HT1080 (cell line): ENCODE results near the gene DNM2. TPM values are rescaled to one million over a fixed set of nuclear protein-coding genes. Genes with fewer than 3 reads are reported as not detected.

Experiments used
- DNase-seq: peaks from one replicate; pipeline ENCODE4 v3.0.0-alpha.2; 2015; ENCODE audit warnings: low read depth
- total RNA-seq: library from RNA; depleted of rRNA; stranded (reverse); fragments of >200 nt; shearing (Covaris generic); gene quantifications from 2 replicates; pipeline ENCODE4 v1.2.3, GENCODE V29; 2014

Gene DNM2
- total RNA-seq, 1 experiment from 2014 or later = 68.0 TPM

DNA sequence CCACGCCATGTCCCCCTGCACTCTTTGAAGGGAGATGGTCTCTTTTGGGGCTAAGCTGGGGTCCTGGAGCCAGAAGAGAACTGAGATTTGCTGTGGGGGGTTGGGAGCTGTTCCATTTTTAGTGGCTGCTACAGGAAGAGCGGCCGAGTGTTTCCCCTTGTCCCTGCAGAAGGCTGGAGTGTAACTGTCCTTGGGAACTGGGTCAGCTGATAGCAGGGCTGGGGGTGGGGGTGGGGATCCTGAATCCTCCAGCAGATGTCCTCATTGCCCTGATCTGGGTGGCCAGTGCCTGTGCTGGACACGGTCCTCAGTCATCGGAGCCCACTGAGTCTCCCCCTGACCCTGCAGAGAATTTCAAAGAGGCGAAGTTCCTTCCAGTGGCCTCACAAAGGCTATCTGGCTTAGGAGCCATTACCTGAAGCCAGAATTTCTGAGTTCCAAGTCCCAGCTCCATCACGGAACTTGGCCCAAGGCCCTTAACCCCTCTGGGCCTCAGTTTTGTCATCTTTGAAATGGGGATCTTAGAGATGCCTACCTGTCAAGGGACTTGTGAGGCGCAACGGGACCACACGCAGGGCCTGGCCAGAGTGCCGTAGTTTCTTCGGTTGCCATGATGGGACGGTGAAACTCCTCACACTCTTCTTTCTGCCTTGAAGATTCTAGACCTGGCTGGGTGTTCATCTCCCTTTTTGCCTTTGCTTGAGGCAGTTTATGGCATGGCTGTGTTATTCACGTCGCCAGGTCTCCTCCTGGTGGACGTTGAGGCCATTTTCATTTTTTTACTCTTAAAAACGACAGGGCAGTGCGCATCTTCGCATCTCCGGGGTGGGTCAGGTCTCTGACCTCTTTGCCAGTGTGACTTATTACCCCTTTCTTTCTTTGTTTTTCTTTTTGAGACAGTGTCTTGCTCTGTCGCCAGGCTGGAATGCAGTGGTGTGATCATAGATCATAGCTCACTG, 51.9 kb downstream of the DNM2 start:
- peak; percentile 28 for DNase-seq

DNA sequence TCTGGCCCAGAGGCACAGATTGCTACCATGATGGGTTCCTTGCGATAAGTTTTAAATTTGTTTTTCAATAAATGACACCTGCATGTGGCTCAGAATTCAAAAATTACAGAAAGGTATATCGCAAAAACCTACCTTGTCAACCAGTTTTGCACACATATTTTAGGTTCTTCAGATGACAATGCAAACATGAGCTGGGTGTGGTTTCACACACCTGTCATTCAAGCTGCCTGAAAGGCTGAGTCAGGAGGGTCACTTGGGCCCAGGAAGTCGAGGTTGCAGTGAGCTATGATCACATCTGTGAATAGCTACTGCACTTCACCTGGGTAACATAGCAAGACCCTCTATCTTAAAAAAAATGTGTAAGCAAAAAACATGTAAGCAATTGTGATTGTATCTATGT, 56.1 kb downstream of the DNM2 start:
- no peak for DNase-seq

DNA sequence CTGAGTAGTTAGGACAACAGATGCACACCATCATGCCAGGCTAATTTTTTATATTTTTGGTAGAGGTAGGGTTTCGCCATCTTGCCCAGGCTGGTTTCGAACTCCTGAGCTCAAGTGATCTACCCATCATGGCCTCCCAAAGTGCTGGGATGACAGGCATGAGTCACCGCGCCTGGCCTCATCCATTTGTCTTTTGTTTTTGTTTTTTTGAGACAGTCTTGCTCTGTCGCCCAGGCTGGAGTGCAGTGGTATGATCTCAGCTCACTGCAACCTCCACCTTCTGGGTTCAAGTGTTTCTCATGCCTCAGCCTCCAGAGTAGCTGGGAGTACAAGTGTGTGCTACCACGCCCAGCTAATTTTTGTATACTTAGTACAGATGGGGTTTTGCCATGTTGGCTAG, 57.0 kb downstream of the DNM2 start:
- no peak for DNase-seq

DNA sequence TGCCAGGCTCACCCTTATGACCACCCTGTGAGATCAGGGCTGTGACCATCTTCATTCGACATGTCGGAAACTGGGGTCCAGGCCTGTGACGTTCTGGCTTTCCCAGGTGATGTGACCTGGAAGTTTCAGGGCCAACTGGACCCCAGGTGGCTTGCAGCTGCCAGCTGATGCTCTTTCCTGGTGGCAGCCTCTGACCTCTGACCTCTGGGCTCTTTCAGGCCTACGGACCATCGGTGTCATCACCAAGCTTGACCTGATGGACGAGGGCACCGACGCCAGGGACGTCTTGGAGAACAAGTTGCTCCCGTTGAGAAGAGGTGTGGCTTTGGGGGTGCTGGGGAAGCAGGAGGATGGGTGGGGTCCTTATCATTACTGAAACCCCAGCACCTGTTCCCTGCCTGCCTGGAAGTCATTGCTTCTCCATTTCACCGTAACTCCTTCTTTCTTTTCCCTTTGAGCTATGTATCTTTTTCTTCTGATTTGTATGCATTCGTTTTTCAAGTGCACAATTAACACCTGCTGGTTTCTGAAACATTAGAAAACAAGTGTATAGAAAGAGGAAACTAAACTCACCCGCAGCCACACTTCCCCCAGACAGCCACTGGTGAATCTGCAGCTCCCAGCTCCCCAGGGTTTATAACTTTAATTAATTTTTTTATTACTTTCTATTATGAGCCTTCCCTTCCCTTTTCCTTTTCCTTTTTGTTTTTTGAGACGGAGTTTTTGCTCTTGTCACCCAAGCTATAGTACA, 59.2 kb downstream of the DNM2 start:
- DNase-seq = no peak

DNA sequence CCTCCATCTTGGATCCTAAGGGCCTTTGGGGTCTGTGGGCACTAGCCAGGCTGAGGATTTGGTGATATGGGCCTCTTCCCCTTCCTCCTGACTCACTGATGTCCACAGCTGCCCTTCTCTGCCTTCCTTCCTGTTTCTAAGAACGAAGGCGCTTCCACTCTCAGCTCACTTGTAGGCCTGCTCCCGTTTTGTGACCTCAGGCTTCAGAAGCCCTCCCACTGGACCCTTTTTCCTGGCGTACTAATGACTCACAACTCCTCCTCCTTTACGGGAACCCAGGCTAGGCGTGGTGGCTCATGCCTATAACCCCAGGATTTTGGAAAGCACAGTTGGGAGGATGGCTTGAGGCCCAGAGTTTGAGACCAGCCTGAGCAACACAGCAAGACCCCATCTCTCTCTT, 62.5 kb downstream of the DNM2 start:
- DNase-seq = peak; percentile 82

DNA sequence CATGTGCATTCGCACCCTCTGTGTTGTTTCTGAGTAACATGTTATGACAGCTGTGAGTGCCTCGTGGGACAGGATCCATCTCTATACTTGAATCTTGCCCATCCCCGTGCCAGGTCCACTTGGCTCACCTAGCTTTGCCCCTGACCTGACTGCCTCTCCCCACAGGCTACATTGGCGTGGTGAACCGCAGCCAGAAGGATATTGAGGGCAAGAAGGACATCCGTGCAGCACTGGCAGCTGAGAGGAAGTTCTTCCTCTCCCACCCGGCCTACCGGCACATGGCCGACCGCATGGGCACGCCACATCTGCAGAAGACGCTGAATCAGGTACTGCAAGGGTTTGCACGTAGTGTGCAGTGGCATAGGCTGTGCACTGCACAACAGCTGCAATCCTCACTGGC, 64.9 kb downstream of the DNM2 start:
- DNase-seq = no peak

DNA sequence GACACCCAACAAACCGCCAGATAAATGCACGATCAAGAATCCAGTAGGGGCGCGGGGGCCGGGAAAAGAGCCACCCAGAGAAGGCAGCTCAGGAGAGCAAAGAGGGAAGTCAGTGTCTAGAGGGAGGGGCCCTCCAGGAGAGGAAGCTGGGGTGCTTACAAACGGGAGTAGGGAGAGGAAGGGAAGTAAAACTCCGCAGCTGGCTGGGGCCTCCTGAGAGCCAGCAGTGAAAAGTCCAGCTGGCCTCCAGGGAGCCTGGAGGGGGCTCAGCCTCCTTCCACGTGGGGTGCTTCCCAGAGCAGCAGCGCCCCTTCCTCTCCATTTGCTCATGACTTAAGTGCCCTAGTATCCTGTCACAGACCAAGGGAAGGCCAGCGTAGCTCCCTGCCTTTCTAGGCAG, 66.4 kb downstream of the DNM2 start:
- DNase-seq = no peak

DNA sequence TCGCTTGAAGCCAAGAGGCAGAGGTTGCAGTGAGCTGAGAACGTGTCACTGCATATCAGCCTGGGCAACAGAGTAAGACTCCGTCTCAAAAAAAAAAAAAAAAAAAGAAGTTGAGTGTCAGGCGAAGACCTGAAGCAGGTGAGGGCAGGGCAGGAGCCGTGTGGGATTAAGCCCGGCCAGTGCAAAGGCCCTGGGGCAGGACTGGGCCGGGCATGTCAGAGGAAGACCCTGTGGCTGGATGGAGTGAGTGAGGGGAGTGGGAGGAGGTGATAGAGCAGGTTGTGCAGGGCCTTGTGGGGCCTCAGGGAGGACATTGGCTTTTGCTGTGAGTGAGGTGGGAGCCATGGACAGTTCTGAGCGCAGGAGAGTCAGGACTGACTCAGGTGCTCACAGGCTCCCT, 70.3 kb downstream of the DNM2 start:
- DNase-seq = no peak

DNA sequence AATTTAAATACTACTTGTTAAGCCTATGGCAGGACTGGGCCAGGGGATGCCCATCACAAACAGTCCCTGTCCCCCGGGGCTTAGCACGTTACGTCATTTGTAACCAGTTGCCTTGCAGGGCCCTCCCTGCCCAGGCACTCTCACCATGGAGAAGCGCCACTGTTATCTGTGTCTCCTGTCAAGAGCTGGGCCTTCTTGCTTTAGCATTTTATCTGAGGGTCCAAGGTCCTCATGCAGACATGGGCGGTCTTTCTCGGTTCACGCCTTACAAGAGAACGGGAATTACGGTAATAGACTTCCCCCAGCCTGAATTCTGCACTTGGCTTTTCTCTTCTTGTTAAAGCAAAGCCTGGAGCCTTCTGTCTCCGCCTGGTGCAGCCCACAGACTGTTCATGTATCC, 72.0 kb downstream of the DNM2 start:
- no peak for DNase-seq

DNA sequence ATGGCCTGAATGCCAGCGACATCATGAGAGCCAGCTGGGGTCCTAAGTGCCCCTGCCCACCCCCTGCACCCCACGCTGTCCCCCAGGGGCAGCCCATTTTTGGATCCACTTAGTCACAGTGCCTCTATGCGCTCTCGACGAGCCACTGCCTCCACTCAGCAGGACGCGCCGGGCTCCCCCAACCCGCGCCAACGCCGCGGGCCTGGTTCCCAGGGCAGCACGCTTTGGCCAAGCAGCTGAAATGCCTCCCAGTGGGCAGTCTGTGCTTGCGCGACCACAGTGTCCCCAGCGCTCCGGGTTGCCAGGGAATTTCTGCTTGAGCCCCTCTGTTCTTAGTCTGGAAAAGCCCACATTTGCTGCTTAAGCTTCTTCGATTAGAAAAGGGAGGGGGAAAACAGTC, 78.8 kb downstream of the DNM2 start:
- DNase-seq = no peak

DNA sequence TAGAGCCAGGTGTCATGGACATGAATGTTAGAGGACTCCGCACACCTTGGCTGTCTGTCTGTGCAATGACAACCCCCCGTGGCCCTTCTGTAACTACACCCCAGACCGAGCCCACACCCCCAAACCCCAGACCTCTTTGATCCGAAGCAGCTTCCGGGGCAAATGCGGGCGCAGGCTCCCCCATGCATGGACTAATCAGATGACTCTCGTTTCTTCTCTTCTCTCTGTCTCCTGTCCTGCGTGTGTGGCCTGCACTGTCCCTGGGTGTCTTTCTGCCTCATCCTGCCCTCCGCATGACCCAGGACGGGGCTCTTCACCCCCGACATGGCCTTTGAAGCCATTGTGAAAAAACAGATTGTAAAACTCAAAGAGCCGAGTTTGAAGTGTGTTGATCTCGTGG, 79.2 kb downstream of the DNM2 start:
- no peak for DNase-seq

DNA sequence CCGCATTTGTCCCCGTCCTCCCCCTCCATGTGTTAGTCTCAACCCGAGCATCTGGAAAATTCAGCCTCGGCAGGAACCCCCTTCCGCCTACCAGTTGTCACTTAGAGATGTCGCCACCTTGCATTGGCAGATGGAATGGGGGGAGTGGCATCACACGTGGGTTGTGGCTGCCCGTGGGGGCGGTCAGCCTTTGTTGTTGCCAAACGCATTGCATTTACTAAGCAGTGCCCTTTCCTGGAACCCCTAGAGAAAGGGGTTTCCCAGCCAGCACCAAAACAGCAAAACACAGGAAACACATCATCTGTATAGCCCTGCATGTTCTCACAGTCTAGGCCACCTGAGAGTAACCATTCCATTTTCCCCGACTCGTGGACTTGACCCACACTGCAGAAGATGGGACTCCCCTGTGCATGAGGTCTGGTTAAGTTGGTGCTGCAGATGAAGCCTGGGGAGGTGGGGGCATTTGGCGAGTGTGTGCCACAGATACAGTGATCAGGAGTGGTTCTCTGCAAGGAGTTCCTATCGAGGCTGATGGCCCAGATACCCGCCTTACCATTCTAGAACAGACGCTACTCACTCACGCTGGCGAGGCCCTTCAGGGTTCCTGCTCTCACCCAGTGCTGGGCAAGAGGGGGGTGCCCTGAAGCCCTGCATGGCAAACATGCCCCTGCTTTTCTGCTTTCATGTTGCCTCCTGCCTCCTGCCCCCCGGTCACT, 79.8 kb downstream of the DNM2 start:
- no peak for DNase-seq

DNA sequence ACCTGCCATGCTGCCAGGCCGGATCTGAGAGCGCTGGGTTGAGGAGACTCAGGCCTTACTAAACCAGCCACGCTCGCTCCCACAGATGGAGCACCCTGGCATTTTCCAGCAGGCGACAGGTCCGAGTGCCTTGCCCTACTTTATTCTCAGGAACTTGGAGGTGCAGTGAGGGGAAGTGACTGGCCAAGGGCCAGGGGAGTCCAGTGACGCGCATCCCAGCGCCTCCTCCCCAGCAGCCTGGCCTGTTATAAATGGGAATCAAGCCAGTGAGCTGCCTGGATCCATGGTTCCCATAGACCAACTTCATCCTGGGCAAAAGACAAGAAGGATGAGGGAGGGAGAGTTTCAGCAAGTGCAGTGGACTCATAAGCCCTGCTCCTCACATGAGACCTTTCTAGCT, 82.6 kb downstream of the DNM2 start:
- no peak for DNase-seq

DNA sequence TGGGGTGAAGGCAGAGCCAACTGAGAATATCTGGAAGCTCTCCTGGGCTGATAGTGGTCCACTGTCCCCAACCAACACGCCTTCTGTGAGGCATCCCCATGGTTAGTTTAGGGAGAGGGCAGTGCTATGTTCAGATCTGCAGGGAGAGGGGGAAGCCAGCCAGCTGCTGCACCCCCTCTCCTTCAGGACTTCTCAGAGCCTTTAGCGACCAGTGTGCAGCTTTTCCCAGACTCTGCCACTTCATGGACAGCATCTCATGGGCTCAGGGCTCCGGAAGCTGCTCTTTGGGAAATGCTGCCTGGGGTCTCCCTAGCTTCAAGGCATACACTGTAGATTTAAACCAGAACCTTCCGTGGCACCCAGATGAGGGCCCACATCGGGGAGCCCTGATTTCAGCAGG, 84.6 kb downstream of the DNM2 start:
- no peak for DNase-seq

DNA sequence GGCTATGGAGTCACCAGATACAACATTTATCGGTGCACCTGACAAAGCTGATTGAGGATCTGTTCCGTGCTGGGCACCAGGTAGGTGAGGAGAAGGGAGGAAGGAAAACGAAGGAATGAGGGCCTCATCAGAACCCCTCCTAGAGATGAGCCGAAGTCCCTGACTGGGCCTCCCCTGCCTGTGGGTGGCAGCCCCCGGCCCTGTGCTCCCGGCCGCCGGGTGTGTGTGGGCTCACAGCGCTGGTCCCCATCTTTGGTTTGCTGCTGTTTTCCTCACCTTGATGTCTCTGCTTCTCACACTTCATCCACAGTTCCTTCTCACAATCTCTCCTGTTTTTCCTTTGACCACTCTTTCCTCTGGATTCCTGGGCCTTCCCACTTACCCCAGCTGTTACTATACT, 85.4 kb downstream of the DNM2 start:
- DNase-seq = no peak

DNA sequence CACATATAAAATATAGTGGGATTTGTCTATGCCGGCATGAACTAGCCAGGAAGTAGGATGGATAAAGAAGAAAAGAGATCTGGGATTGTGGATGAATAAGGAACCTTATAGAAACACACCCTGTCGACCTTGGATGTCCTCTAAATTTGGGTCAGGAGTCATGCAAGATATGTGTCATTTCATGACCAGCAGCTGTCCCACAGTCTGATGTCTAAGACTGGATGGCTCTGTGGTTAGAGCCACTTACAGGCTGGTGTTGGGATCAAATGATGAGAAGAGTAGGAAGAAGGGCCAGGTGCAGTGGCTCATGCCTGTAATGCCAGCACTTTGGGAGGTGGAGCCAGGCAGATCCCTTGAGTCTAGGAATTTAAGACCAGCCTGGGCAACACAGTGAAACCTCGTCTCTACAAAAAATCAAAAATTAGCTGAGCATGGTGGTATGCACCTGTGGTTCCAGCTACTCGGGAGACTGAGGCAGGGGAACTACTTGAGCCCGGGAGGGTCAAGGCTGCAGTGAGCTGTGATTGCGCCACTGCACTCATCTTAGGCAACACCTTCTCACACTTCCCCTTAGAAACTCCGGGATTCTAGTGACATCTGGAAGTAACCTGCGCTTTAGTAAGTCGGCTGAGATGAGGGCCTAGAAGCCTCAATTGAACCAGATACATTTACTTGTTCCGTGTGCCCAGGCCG, 87.3 kb downstream of the DNM2 start:
- DNase-seq = no peak

DNA sequence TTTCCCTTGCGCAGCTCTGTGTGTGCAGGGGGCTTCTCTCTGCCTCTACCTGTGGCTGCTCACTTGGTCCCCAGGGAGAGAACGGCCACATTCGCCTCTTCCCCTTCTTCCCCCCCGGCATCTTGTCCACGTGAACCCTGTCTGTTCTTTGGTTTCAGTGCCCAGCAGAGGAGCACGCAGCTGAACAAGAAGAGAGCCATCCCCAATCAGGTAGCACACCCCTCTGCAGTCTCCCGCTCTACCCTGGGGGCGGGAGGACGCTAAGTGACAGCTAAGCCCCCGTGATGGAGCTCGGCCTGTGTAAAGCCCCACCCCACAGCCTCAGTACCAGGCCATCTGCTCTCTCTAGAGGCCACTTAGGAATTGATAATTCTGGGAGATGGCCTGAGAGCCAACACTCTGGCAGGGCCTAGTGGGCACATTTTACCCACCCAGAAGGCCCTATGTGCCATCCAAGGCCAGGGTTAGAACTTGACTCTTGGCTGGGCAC, 87.9 kb downstream of the DNM2 start:
- DNase-seq = no peak

DNA sequence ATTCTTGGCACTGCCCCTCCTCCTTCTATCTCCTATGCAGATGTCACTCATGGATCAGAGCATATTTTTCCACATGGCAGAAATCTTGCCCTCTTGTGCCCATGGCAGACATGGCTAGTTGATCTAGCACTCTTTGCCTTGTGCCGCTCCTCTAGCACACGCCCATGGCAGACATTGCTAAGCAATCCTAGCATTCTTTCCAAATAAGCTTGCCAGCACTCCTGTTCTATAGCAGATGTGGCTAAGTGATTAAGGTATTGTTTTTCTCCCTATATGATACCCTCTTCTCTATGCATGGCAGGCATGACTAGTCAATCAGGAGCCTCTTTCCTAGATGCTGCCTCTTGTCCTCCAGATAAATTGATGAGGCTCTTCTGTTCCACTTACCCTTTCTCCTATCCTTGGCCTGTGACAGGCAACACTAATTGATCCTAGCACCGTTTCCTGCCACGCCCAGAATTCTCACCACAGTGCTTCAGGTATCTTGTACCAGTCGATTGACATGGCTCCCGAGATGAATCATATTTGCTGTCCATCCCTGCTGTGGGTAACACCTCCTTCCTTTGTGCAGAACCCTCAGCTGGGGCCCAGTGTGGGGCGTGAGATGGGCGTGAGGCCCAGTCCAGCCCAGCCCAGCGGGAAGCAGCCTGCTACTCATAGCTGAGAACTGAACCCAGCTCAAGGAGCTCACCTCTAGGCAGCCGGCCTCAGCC, 91.2 kb downstream of the DNM2 start:
- DNase-seq = peak; percentile 85

DNA sequence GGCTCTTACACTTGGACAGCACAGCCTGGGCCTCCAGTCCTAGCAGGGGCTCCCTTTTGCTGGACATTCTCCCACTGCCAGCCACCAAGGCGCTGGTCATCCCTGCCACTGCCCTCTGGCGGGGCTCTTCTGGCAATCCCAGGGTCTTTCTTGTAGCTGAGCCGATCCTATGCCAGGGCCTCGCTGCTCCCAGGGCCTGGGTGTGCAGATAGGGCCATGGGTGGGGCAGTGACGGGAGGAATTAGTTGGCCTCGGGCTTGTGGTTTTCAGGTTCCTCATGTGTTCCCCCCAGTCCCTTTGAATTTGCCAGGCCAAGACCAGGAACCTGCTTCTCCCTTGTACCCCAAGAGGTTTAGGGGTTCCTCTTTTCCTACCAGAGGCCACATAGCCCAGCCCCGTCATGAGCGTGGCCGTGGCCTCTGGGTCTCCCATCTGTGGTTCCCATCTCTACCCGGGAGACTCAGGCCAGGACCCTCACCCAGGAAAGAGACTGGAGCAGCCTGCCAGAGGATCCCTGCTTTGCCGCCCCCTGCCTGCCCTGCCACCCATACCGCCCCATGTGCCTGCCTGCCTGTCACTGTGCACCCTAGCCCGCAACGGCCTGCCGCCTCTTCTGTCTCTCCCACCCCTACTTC, 91.9 kb downstream of the DNM2 start:
- no peak for DNase-seq
